ENCODE measurements around the gene CD9. TPM values are rescaled to one million over a fixed set of nuclear protein-coding genes. Genes with fewer than 3 reads are reported as not detected.
"Not testable (repeated sequence)": the region's sequence is repeated elsewhere in the genome, so short reads cannot be mapped to it uniquely, and the experiment has no call there.

CD9 gene
- total and polyA plus RNA-seq, 4 donors: 240 to 425 (median 379) TPM

- H3K9me3 ChIP-seq (ENCODE audit: control insufficient read depth in 4 of 4, insufficient read depth in 3 of 4, low read length in 3 of 4): no peaks in the 10 kb centered on the region
- peaks cover 0 to 16% (median 12%) of the 10 kb centered on the region in 3 donors for H3K27me3 ChIP-seq (ENCODE audit: control insufficient read depth in 3 of 3, insufficient read depth in 3 of 3, low read length in 2 of 3)
- DNase-seq (no peak), ATAC-seq (ENCODE audit: insufficient read depth, low FRiP score) (no peak)
- no peak overlapping the region for H3K4me3 ChIP-seq
- peaks cover 4 to 40% (median 8%) of the 10 kb centered on the region in 5 donors for H3K4me1 ChIP-seq (ENCODE audit: control insufficient read depth in 5 of 5, insufficient read depth in 5 of 5, low read length in 5 of 5)
- WGBS, 2 donors: 89 to 93% methylated on average over 4 of the region's 4 CpGs
- no peak overlapping the region for H3K9ac ChIP-seq (ENCODE audit: insufficient read depth in 1 of 2, low read length in 2 of 2)
- peaks cover 0 to 3% (median 0%) of the 10 kb centered on the region in 4 donors for H3K36me3 ChIP-seq (ENCODE audit: control insufficient read depth in 4 of 4, insufficient read depth in 4 of 4, low read length in 4 of 4)
- no peak for TF ChIP-seq CTCF (IDR thresholded peaks at IDR 0.05; ENCODE audit: control extremely low read depth, extremely low read depth)
- peak overlapping the region; percentile 49 for H3K27ac ChIP-seq (ENCODE audit: low read depth in 1 of 2, low read length in 1 of 2)
Observed at GRCh38 chr12:6206327-6206726, 6.1 kb downstream of the CD9 start.

GRCh38 chr12:6207259-6207925 is 7.2 kb downstream of the CD9 start:
- Histone ChIP-seq H3K9me3 (ENCODE audit: control insufficient read depth in 4 of 4, insufficient read depth in 3 of 4, low read length in 3 of 4) (no peaks in the 10 kb centered on the region), H3K27me3 (ENCODE audit: control insufficient read depth in 3 of 3, insufficient read depth in 3 of 3, low read length in 2 of 3) (peaks cover 0 to 5% (median 3%) of the 10 kb centered on the region in 3 donors), H3K4me1 (ENCODE audit: control insufficient read depth in 5 of 5, insufficient read depth in 5 of 5, low read length in 5 of 5) (peaks cover 0 to 39% (median 8%) of the 10 kb centered on the region in 5 donors), H3K27ac (ENCODE audit: low read depth in 1 of 2, low read length in 1 of 2) (peak overlapping the region in 1 of 2 donors; percentile 71), H3K36me3 (ENCODE audit: control insufficient read depth in 4 of 4, insufficient read depth in 4 of 4, low read length in 4 of 4) (peaks cover 0 to 8% (median 0%) of the 10 kb centered on the region in 4 donors), H3K4me3 (no peak overlapping the region), H3K9ac (ENCODE audit: insufficient read depth in 1 of 2, low read length in 2 of 2) (no peak overlapping the region)
- DNase-seq (peak in 1 of 3 donors; percentile 17), ATAC-seq (ENCODE audit: insufficient read depth, low FRiP score) (no peak)
- no peak for TF ChIP-seq CTCF (IDR thresholded peaks at IDR 0.05; ENCODE audit: control extremely low read depth, extremely low read depth)
- 60 to 82% methylated on average over 9 of the region's 9 CpGs for WGBS, 2 donors

- H3K27ac ChIP-seq (ENCODE audit: low read depth in 1 of 2, low read length in 1 of 2): peak overlapping the region in 1 of 2 donors; percentile 79
- H3K36me3 ChIP-seq (ENCODE audit: control insufficient read depth in 4 of 4, insufficient read depth in 4 of 4, low read length in 4 of 4): peaks cover 0 to 8% (median 0%) of the 10 kb centered on the region in 4 donors
- no peak for TF ChIP-seq CTCF (IDR thresholded peaks at IDR 0.05; ENCODE audit: control extremely low read depth, extremely low read depth)
- ATAC-seq (ENCODE audit: insufficient read depth, low FRiP score): no peak
- H3K9ac ChIP-seq (ENCODE audit: insufficient read depth in 1 of 2, low read length in 2 of 2): no peak overlapping the region
- 69 to 75% methylated on average over 6 of the region's 6 CpGs for WGBS, 2 donors
- no peaks in the 10 kb centered on the region for H3K9me3 ChIP-seq (ENCODE audit: control insufficient read depth in 4 of 4, insufficient read depth in 3 of 4, low read length in 3 of 4)
- H3K4me3 ChIP-seq: no peak overlapping the region
- H3K4me1 ChIP-seq (ENCODE audit: control insufficient read depth in 5 of 5, insufficient read depth in 5 of 5, low read length in 5 of 5): peaks cover 0 to 36% (median 8%) of the 10 kb centered on the region in 5 donors
- DNase-seq: no peak
- H3K27me3 ChIP-seq (ENCODE audit: control insufficient read depth in 3 of 3, insufficient read depth in 3 of 3, low read length in 2 of 3): peaks cover 0 to 1% (median 0%) of the 10 kb centered on the region in 3 donors
Observed at GRCh38 chr12:6208130-6208529, 7.9 kb downstream of the CD9 start.

DNA sequence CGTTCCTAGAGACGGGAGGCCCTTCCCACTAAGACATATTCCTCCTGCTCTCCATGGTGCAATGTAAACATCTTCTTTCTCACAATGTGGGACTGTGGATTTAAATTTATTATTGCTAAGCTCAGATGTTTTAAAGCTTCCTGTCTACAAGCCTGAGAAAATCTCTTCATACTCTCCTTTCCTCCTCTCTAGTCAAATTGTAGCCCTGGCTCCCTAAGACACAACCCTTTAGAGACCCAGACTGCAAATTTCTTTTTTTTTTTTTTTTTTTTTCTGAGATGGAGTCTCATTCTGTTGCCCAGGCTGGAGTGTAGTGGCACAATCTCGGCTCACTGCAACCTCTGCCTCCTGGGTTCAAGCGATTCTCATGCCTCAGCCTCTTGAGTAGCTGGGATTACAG is 9.2 kb downstream of the CD9 start:
- not testable (repeated sequence) for H3K27me3 ChIP-seq (ENCODE audit: control insufficient read depth in 3 of 3, insufficient read depth in 3 of 3, low read length in 2 of 3); DNase-seq; H3K9me3 ChIP-seq (ENCODE audit: control insufficient read depth in 4 of 4, insufficient read depth in 3 of 4, low read length in 3 of 4); ATAC-seq (ENCODE audit: insufficient read depth, low FRiP score); H3K4me3 ChIP-seq; H3K9ac ChIP-seq (ENCODE audit: insufficient read depth in 1 of 2, low read length in 2 of 2)
- WGBS, 2 donors: 90 to 94% methylated on average over 4 of the region's 4 CpGs
- Histone ChIP-seq H3K36me3 (ENCODE audit: control insufficient read depth in 4 of 4, insufficient read depth in 4 of 4, low read length in 4 of 4) (peaks cover 0 to 13% (median 0%) of the 10 kb centered on the region in 4 donors), H3K27ac (ENCODE audit: low read depth in 1 of 2, low read length in 1 of 2) (peak overlapping the region in 1 of 2 donors; percentile 21), H3K4me1 (ENCODE audit: control insufficient read depth in 5 of 5, insufficient read depth in 5 of 5, low read length in 5 of 5) (peaks cover 0 to 32% (median 8%) of the 10 kb centered on the region in 5 donors)

Data from lung (tissue), 12 donors.